Right atrium auricular region (tissue), 2 donors: Measurements from ENCODE around the gene MAP3K4. TPM values are rescaled to one million over a fixed set of nuclear protein-coding genes. Genes with fewer than 3 reads are reported as not detected.

Experiments used
- DNase-seq: peaks from one replicate; pipeline ENCODE4 v3.0.0-alpha.2; 2019; ENCODE audit warnings: low spot score
- H3K27ac ChIP-seq, 2 donors: fragments of 200-600 bp; sonication (generic); 1 replicate in 1 of 2; 2 replicates in 1 of 2; pipeline ENCODE4 v1.5.1; 2016 to 2019
- H3K27me3 ChIP-seq, 2 donors: fragments of 200-600 bp; sonication (generic); one replicate each; pipeline versions ENCODE4 v1.5.1 to v1.6.0; 2017 to 2019
- H3K36me3 ChIP-seq: fragments of 200-600 bp; sonication (generic); one replicate; pipeline ENCODE4 v1.5.1; 2016
- H3K4me1 ChIP-seq, 2 donors: fragments of 200-600 bp; sonication (generic); one replicate each; pipeline versions ENCODE4 v1.5.1 to v1.6.0; 2017 to 2019
- H3K4me3 ChIP-seq, 2 donors: fragments of 200-600 bp; sonication (generic); 1 replicate in 1 of 2; 2 replicates in 1 of 2; pipeline ENCODE4 v1.5.1; 2017 to 2019; ENCODE audit warnings: mild to moderate bottlenecking in 1 of 2, moderate library complexity in 1 of 2
- H3K9me3 ChIP-seq, 2 donors: fragments of 200-600 bp; sonication (generic); one replicate each; pipeline ENCODE4 v1.5.1; 2019
- CTCF ChIP-seq, 2 donors: fragments of 200-600 bp; sonication (generic); IDR thresholded peaks; one replicate each; pipeline ENCODE4 v1.5.1; 2019; ENCODE audit warnings: antibody characterized with exemption in 2 of 2
- total RNA-seq, 2 donors: library from RNA; depleted of rRNA; stranded (reverse); fragments of >200 nt; gene quantifications; one replicate each; pipeline ENCODE4 v1.1.0, GENCODE V29; 2016

The MAP3K4 gene
- total RNA-seq, 2 donors from 2014 or later, result 15.6 to 17.2 TPM

- peaks cover 88% of the 10 kb centered on the region for H3K36me3 ChIP-seq
- H3K9me3 ChIP-seq, result no peaks in the 10 kb centered on the region
- H3K27ac ChIP-seq, result no peak overlapping the region
- no peak for DNase-seq
- H3K27me3 ChIP-seq, result no peaks in the 10 kb centered on the region
- no peaks in the 10 kb centered on the region for H3K4me1 ChIP-seq
- H3K4me3 ChIP-seq, result no peak overlapping the region
- TF ChIP-seq CTCF (IDR thresholded peaks at IDR 0.05), result no peak
Observed at GRCh38 chr6:161107779-161108730, 116.5 kb downstream of the MAP3K4 start.

GRCh38 chr6:161108916-161109315 is 117.3 kb downstream of the MAP3K4 start:
- no peaks in the 10 kb centered on the region for H3K27me3 ChIP-seq
- no peaks in the 10 kb centered on the region for H3K9me3 ChIP-seq
- DNase-seq, result no peak
- H3K4me1 ChIP-seq, result no peaks in the 10 kb centered on the region
- TF ChIP-seq CTCF (IDR thresholded peaks at IDR 0.05), result no peak
- no peak overlapping the region for H3K27ac ChIP-seq
- peaks cover 89% of the 10 kb centered on the region for H3K36me3 ChIP-seq
- no peak overlapping the region for H3K4me3 ChIP-seq

GRCh38 chr6:161109366-161109765 is 117.8 kb downstream of the MAP3K4 start:
- no peak for TF ChIP-seq CTCF (IDR thresholded peaks at IDR 0.05)
- no peak for DNase-seq
- H3K4me3 ChIP-seq, result no peak overlapping the region
- no peak overlapping the region for H3K27ac ChIP-seq
- no peaks in the 10 kb centered on the region for H3K4me1 ChIP-seq
- H3K36me3 ChIP-seq, result peaks cover 88% of the 10 kb centered on the region
- no peaks in the 10 kb centered on the region for H3K9me3 ChIP-seq
- H3K27me3 ChIP-seq, result no peaks in the 10 kb centered on the region

GRCh38 chr6:161110028-161110779 is 118.6 kb downstream of the MAP3K4 start:
- Histone ChIP-seq H3K27me3 (no peaks in the 10 kb centered on the region), H3K27ac (no peak overlapping the region), H3K36me3 (peaks cover 90% of the 10 kb centered on the region), H3K4me3 (no peak overlapping the region), H3K9me3 (no peaks in the 10 kb centered on the region), H3K4me1 (no peaks in the 10 kb centered on the region)
- no peak for TF ChIP-seq CTCF (IDR thresholded peaks at IDR 0.05)
- no peak for DNase-seq

- Histone ChIP-seq H3K9me3 (no peaks in the 10 kb centered on the region), H3K27ac (no peak overlapping the region), H3K4me3 (no peak overlapping the region), H3K27me3 (no peaks in the 10 kb centered on the region), H3K4me1 (no peaks in the 10 kb centered on the region), H3K36me3 (peaks cover 91% of the 10 kb centered on the region)
- no peak for DNase-seq
- no peak for TF ChIP-seq CTCF (IDR thresholded peaks at IDR 0.05)
Observed at GRCh38 chr6:161111261-161111660, 119.7 kb downstream of the MAP3K4 start.
